A375 (cell line): ENCODE measurements around the gene EMILIN3. TPM values are rescaled to one million over a fixed set of nuclear protein-coding genes. Genes with fewer than 3 reads are reported as not detected.

Source experiments
- total RNA-seq: library from RNA; depleted of rRNA; stranded (reverse); fragments of >200 nt; shearing (Covaris generic); gene quantifications from 2 replicates; pipeline ENCODE4 v1.2.3, GENCODE V29; 2014; rRNA removed

The EMILIN3 gene, protein sequence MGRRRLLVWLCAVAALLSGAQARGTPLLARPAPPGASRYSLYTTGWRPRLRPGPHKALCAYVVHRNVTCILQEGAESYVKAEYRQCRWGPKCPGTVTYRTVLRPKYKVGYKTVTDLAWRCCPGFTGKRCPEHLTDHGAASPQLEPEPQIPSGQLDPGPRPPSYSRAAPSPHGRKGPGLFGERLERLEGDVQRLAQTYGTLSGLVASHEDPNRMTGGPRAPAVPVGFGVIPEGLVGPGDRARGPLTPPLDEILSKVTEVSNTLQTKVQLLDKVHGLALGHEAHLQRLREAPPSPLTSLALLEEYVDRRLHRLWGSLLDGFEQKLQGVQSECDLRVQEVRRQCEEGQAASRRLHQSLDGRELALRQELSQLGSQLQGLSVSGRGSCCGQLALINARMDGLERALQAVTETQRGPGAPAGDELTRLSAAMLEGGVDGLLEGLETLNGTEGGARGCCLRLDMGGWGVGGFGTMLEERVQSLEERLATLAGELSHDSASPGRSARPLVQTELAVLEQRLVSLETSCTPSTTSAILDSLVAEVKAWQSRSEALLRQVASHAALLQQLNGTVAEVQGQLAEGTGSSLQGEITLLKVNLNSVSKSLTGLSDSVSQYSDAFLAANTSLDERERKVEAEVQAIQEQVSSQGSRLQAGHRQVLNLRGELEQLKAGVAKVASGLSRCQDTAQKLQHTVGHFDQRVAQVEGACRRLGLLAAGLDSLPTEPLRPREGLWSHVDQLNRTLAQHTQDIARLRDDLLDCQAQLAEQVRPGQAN
- 0.11 and 0.24 TPM in 2 replicates for total RNA-seq

DNA sequence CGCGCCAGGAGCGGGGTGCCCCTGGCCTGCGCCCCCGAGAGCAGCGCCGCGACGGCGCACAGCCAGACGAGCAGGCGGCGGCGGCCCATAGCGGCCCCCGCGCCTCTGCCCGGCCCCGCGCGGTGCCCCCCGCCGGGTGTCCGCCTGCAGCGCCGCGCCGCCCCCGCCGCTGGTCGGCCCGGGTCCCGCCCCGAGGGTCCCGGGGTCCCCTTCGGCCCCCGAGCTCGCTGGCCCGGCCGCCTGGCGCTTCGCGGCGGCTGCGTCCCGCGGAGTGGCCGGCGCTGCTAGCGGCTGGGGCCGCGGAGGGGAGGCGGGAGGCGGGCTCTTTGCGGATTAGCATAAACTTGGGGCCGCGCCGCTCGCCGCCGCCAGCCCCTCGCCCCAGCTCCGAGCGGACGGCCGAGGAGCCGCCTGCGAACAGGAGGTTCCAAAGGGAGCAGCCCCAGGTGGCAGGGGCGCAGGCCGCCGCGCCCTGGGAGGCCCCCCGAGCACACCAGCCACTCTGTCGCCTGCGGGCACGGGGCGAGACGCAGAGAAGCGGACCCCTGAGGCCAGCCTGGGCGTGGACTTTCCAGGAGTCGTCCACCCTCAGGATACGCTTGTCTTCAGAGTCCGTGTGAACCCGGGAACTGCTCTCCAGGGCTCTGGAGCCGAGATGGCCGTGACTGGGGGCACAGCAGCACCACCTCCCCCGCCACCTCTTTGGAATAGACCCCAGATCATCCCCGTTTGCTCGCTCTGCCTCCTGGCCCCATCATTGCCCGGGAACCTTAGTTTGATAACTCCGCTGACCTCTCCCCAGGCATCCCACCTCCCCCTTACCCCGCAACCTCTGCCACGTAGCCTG is at the start of gene EMILIN3:
TSS of gene EMILIN3 (minus strand) at position 273 of the 847 bp plus-strand sequence. CDS start at position 89, 184 bp downstream.

DNA sequence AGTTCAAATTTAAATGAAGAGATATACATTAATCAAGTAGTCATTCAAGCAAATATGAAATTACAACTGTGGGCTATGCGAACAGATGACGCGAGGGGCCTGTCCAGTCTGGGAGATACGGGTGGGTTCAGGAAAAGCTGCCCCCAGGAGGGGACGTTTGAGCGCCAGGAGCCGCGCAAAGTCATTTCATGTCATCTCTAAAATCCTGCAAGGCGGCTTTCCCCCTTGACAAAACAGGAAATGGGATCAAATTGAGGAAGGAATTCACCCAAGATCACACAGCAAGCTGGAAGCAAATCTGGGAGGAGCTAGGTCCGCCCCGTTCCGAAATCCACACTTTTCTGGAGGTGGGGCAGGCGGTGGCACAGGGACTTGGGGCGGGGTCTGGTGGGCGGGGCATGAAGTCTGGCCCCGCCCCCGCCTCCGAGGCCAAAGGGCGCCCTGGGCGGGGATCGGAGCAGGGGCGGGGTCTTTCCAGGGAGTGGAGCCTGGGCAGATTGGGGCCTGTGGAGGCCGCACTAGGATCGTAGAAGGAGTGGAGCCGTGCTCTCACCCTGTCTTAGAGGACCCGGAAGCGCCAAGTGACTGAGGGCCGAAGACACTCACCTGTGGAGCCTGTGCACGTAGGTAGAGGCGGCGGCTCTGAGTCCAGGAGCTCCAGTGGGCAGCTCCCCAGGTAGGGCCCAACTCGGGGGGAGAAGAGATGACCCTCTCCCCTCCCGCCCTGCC is 26.1 kb downstream of the EMILIN3 start, which contains the start of gene LPIN3:
TSS of gene LPIN3 (plus strand) at position 495 of the 729 bp plus-strand sequence. CDS start 4,983 bp downstream, outside the sequence.

DNA sequence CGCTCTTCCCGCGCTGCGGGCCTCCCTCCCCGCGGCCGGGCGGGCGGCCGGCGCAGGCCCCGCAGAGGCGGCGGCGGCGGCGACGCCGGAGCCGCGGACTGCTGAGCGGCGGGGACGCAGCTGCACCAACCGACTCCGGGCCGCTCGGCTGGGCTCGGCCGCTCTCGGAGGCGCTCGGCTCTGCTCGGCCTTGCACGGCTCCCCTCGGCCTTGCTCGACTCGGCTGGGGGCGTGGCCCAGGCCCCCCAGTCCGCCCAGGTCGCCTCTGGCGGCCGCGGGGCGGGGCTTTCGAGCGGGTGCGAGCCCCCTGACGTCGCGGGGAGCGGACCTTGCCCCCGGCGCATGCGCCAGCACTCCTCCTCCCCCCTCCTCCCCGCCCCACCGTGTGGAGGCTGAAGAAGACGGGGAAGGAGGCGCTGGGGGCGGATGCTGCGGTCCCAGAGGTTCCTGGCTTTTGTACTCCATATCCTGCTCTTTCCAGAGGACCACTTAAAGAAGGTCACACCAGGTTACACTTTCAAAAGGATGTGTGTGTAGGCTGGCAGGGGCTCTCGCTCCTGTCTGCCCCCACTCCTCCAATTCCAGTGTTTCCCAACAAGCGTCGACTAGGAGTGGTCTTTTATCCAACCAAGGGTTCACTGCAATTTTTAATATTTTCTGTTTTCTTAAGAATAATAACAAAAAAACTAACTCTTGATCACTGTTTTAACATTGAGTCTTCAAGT is 48.9 kb downstream of the EMILIN3 start, which contains the start of gene ZHX3:
TSS of gene ZHX3 (minus strand) at position 186 of the 725 bp plus-strand sequence. CDS start 112,815 bp downstream, outside the sequence.

Other genes with a start within 250 kb of the EMILIN3 start
- 70.0 and 73.9 TPM in 2 replicates for gene PLCG1, start 229.3 kb downstream of the EMILIN3 start, total RNA-seq
- gene ZHX3, start 49.1 kb downstream of the EMILIN3 start, total RNA-seq, result 17.2 and 24.7 TPM in 2 replicates
- 1.7 and 2.5 TPM in 2 replicates for gene LPIN3, start 26.0 kb downstream of the EMILIN3 start, total RNA-seq